GM12801 (cell line): ENCODE measurements around the gene C1QTNF8.

ENCODE experiments used
- TF ChIP-seq, protein P1 (sequence below): IDR thresholded peaks from one replicate; pipeline ENCODE4 v1.5.1; 2011; ENCODE audit warnings: control low read depth; ENCODE audit not compliant: insufficient read length; ENCODE audit errors: extremely low read depth

C1QTNF8 gene

GRCh38 chr16:1132431-1132830, 36.4 kb upstream of the C1QTNF8 start:
- TF ChIP-seq, protein P1, sequence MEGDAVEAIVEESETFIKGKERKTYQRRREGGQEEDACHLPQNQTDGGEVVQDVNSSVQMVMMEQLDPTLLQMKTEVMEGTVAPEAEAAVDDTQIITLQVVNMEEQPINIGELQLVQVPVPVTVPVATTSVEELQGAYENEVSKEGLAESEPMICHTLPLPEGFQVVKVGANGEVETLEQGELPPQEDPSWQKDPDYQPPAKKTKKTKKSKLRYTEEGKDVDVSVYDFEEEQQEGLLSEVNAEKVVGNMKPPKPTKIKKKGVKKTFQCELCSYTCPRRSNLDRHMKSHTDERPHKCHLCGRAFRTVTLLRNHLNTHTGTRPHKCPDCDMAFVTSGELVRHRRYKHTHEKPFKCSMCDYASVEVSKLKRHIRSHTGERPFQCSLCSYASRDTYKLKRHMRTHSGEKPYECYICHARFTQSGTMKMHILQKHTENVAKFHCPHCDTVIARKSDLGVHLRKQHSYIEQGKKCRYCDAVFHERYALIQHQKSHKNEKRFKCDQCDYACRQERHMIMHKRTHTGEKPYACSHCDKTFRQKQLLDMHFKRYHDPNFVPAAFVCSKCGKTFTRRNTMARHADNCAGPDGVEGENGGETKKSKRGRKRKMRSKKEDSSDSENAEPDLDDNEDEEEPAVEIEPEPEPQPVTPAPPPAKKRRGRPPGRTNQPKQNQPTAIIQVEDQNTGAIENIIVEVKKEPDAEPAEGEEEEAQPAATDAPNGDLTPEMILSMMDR = no peak

DNA sequence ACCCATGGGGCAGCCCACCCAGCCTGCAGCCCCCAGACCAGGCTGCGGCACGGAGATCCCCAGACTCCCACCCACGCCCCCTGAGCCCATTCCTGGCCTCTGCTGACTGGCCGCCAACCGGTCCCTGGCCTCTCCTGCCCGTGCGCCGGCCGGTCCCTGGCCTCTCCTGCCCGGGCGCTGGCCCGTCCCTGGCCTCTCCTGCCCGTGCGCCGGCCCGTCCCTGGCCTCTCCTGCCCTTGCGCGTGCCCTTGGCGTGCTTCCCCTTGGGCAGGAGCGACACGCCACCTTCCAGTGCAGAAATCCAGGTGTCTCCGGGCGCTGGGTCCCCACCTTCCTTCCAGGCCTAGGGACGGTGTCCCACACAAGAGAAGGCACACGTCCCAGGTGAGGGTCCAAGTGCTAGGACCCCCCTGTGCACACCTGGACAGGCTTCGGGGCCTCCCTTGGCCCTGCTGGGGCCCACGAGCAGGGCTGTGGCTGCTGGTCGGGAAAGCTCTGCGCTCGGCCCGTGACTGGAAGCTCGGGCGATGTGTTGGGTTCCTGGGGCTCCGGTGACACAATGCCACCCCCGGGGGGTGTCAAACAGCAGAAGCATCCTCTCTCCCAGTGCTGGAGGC, 35.4 kb upstream of the C1QTNF8 start:
- TF ChIP-seq, protein P1 = no peak

DNA sequence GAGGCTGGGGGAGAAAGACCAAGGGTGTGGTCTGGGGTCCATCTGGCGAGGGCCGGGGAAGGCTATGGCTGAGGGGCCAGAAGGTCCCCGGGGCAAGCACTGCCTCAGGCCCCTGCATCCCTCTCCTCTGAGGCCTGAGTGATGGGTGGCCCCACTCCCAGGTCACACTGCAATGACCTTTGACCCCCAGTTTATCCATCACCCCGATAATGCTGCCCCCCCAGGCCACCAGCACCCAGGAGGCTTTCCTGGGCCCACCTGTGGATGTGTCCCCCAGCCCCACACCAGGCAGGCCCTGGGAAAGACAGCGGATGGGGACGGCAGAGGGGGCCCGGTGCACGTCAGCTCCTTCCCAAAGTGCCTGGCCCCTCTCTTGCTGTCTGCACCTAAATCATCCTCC, 34.3 kb upstream of the C1QTNF8 start:
- TF ChIP-seq, protein P1 = no peak

- TF ChIP-seq, protein P1 = no peak
Measured at GRCh38 chr16:1129106-1129960, 33.3 kb upstream of the C1QTNF8 start.

DNA sequence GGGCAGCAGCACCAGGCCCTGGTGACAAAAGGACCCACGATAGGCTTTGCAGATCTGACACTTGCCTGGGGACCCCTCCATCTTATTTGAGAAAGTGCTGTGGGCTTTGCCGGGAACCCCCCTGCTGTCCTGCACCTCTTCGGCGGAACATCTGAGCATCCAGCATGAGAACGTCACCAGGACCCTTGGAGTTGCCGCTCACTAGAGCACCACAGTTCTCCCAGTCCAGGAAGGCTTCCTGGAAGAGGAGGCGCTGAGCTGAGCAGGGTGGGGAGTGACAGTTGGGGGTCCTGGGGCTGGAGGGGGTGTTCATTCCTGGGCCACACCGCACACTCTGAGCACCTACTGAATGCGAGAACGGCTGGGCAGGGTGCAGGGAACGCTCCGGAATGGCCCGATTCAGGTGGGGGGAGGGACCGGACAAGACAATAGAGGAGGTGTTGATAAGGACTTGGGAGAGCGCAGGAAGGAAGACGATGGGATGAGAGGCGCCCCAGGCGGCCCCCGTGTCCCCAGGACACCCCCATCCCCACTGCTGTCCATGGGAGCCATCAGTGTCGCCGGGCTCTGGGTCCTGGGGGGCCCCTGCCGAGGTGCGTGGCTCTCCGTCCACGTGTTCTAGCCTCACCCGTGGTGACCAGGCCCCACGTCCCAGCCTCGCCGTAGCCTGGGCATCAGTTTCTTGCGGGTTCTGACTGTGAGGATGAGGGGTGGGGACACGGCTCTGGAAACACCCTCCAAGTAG, 32.1 kb upstream of the C1QTNF8 start:
- TF ChIP-seq, protein P1 = no peak

- TF ChIP-seq, protein P1 = no peak
Measured at GRCh38 chr16:1127101-1127500, 31.1 kb upstream of the C1QTNF8 start.

- TF ChIP-seq, protein P1 = no peak
Measured at GRCh38 chr16:1126586-1126985, 30.5 kb upstream of the C1QTNF8 start.
